Loucy (cell line): Measurements from ENCODE around the gene PJA2.

ENCODE experiments used
- H2AFZ ChIP-seq: fragments of 200-600 bp; sonication (generic); 2 replicates; pipeline ENCODE4 v1.6.0; 2016; ENCODE audit warnings: antibody characterized with exemption, mild to moderate bottlenecking, low read length, moderate library complexity
- H3F3A ChIP-seq: fragments of 200-600 bp; 2 replicates; pipeline ENCODE4 v1.6.0; 2016; ENCODE audit warnings: antibody characterized with exemption, low read depth, mild to moderate bottlenecking
- H3K27me3 ChIP-seq: fragments of 200-600 bp; sonication (generic); 2 replicates; pipeline ENCODE4 v1.6.1; 2014; ENCODE audit warnings: low read length, mild to moderate bottlenecking; ENCODE audit not compliant: insufficient read depth, poor library complexity, severe bottlenecking
- H3K36me3 ChIP-seq: fragments of 200-600 bp; sonication (generic); 2 replicates; pipeline ENCODE4 v1.6.1; 2016; ENCODE audit warnings: low read length; ENCODE audit not compliant: insufficient read depth
- H3K4me1 ChIP-seq: fragments of 200-600 bp; sonication (generic); 2 replicates; pipeline ENCODE4 v1.5.1; 2014; ENCODE audit warnings: low read length, mild to moderate bottlenecking; ENCODE audit not compliant: insufficient read depth, poor library complexity, severe bottlenecking
- H3K4me2 ChIP-seq: fragments of 200-600 bp; sonication (generic); 2 replicates; pipeline ENCODE4 v1.6.0; 2014; ENCODE audit warnings: antibody characterized with exemption, low read length, low read depth, mild to moderate bottlenecking; ENCODE audit not compliant: poor library complexity, severe bottlenecking
- H3K4me3 ChIP-seq: fragments of 200-600 bp; sonication (generic); 2 replicates; pipeline ENCODE4 v1.5.1; 2014; ENCODE audit warnings: low read length, mild to moderate bottlenecking, mixed read lengths; ENCODE audit not compliant: poor library complexity, severe bottlenecking
- H3K79me2 ChIP-seq: fragments of 200-600 bp; sonication (generic); 2 replicates; pipeline ENCODE4 v1.6.1; 2014; ENCODE audit warnings: low read length; ENCODE audit not compliant: insufficient read depth
- H3K9ac ChIP-seq: fragments of 200-600 bp; sonication (generic); 2 replicates; pipeline ENCODE4 v1.6.0; 2014; ENCODE audit warnings: mild to moderate bottlenecking, low read depth, low read length, moderate library complexity; ENCODE audit not compliant: poor library complexity, severe bottlenecking
- H3K9me2 ChIP-seq: fragments of 200-600 bp; sonication (generic); replicated peaks from 2 replicates; pipeline ENCODE4 v1.6.1; 2016; ENCODE audit warnings: low read depth, low read length, mixed read lengths
- H3K9me3 ChIP-seq: fragments of 200-600 bp; sonication (generic); 2 replicates; pipeline ENCODE4 v1.6.1; 2014; ENCODE audit warnings: mild to moderate bottlenecking, antibody characterized with exemption, low read length, low read depth; ENCODE audit not compliant: insufficient read depth
- H4K20me1 ChIP-seq: fragments of 200-600 bp; sonication (generic); 2 replicates; pipeline ENCODE4 v1.6.0; 2014; ENCODE audit warnings: antibody characterized with exemption, low read length, mild to moderate bottlenecking; ENCODE audit not compliant: insufficient read depth, poor library complexity, severe bottlenecking
- CTCF ChIP-seq: fragments of 200-600 bp; sonication (generic); conservative IDR thresholded peaks from 2 replicates; pipeline ENCODE4 v1.5.1; 2014; ENCODE audit warnings: mild to moderate bottlenecking, antibody characterized with exemption, low read length
- EZH2phosphoT487 ChIP-seq: fragments of 200-600 bp; IDR thresholded peaks from 2 replicates; pipeline ENCODE4 v1.6.1; 2018; ENCODE audit warnings: antibody characterized with exemption, mild to moderate bottlenecking, moderate library complexity, borderline replicate concordance

Gene PJA2

GRCh38 chr5:109315245-109315644 lies 94.5 kb downstream of the PJA2 start:
- Histone ChIP-seq H3K27me3 (no peaks in the 10 kb centered on the region), H3K4me2 (no peak overlapping the region), H3K9ac (no peak overlapping the region), H3K9me2 (no peaks in the 10 kb centered on the region), H3K4me1 (no peaks in the 10 kb centered on the region), H2AFZ (no peak overlapping the region), H3K9me3 (no peaks in the 10 kb centered on the region), H3K36me3 (no peaks in the 10 kb centered on the region), H4K20me1 (no peaks in the 10 kb centered on the region), H3K79me2 (no peaks in the 10 kb centered on the region), H3K4me3 (no peak overlapping the region), H3F3A (no peaks in the 10 kb centered on the region)
- TF ChIP-seq EZH2phosphoT487 (no peak), CTCF (no peak)

GRCh38 chr5:109313127-109313526 lies 96.6 kb downstream of the PJA2 start:
- H2AFZ ChIP-seq = no peak overlapping the region
- H3K9ac ChIP-seq = no peak overlapping the region
- H3K36me3 ChIP-seq = no peaks in the 10 kb centered on the region

GRCh38 chr5:109312695-109313094 lies 97.1 kb downstream of the PJA2 start:
- no peak overlapping the region for H3K9ac ChIP-seq
- no peaks in the 10 kb centered on the region for H3K9me3 ChIP-seq
- H3K4me3 ChIP-seq = no peak overlapping the region
- H3K9me2 ChIP-seq = no peaks in the 10 kb centered on the region
- H3F3A ChIP-seq = no peaks in the 10 kb centered on the region
- no peaks in the 10 kb centered on the region for H4K20me1 ChIP-seq
- TF ChIP-seq EZH2phosphoT487 (no peak), CTCF (no peak)
- no peaks in the 10 kb centered on the region for H3K27me3 ChIP-seq
- no peaks in the 10 kb centered on the region for H3K36me3 ChIP-seq
- H2AFZ ChIP-seq = no peak overlapping the region
- H3K4me1 ChIP-seq = no peaks in the 10 kb centered on the region
- H3K4me2 ChIP-seq = no peak overlapping the region
- H3K79me2 ChIP-seq = no peaks in the 10 kb centered on the region

More at GRCh38 chr5:109313127-109313526, 96.6 kb downstream of the PJA2 start:
- no peaks in the 10 kb centered on the region for H3F3A ChIP-seq
- H3K9me2 ChIP-seq = no peaks in the 10 kb centered on the region
- H3K79me2 ChIP-seq = no peaks in the 10 kb centered on the region
- H3K4me1 ChIP-seq = no peaks in the 10 kb centered on the region
- no peak overlapping the region for H3K4me2 ChIP-seq
- H3K4me3 ChIP-seq = no peak overlapping the region
- TF ChIP-seq CTCF = no peak
- TF ChIP-seq EZH2phosphoT487 = no peak
- no peaks in the 10 kb centered on the region for H3K27me3 ChIP-seq
- no peaks in the 10 kb centered on the region for H4K20me1 ChIP-seq
- no peaks in the 10 kb centered on the region for H3K9me3 ChIP-seq
